ENCODE results near the gene EFNA5. TPM values are rescaled to one million over a fixed set of nuclear protein-coding genes. Genes with fewer than 3 reads are reported as not detected.

Gene EFNA5
- total and polyA plus RNA-seq, 2 of the 8 experiments (the other 6 are each of a cell fraction or from before 2014, with no cell fraction given) = 9.6 to 21.8 TPM

- 95% methylated on average over 3 of the region's 3 CpGs; no CpG with 5 or more reads in 1 of the 2 experiments for WGBS, 2 experiments (ENCODE audit: extremely low coverage in 1 of 2, insufficient coverage in 1 of 2, insufficient read length in 1 of 2, insufficient replicate concordance in 2 of 2, low coverage in 1 of 2, low lambda C conversion rate in 2 of 2, missing lambda C conversion rate in 1 of 2)
- H2BK12ac ChIP-seq (ENCODE audit: low read depth, low read length) = no peak overlapping the region
- H3K23me2 ChIP-seq (ENCODE audit: low read depth, low read length) = no peaks in the 10 kb centered on the region
- no peak overlapping the region for H3K9ac ChIP-seq (replicated peaks in 1 of 4; ENCODE audit: extremely low read depth in 1 of 4, low read depth in 3 of 4, low read length in 3 of 4)
- H2BK120ac ChIP-seq (replicated peaks; ENCODE audit: low read depth, low read length) = no peak overlapping the region
- no peak overlapping the region for H2AK5ac ChIP-seq (ENCODE audit: low read depth, low read length)
- POLR2A ChIA-PET (ENCODE audit: partially characterized antibody) = no interaction called here
- H3K79me1 ChIP-seq (ENCODE audit: low read depth, low read length) = no peaks in the 10 kb centered on the region
- no peak overlapping the region for H3K14ac ChIP-seq (ENCODE audit: insufficient read length)
- H3K4me2 ChIP-seq (ENCODE audit: insufficient read depth in 1 of 2, low read depth in 2 of 2, low read length in 2 of 2) = no peak overlapping the region
- H3K4me1 ChIP-seq (replicated peaks in 1 of 4; ENCODE audit: control insufficient read depth in 3 of 4, insufficient read depth in 4 of 4, low read length in 3 of 4) = peaks cover 0 to 2% (median 0%) of the 10 kb centered on the region in 4 experiments; a peak in 1 of 7 replicates
- CTCF ChIA-PET (ENCODE audit: partially characterized antibody) = no interaction called here
- H2BK20ac ChIP-seq (ENCODE audit: low read length) = no peak overlapping the region
- H3K9me3 ChIP-seq (ENCODE audit: insufficient read depth in 2 of 2, low read depth in 1 of 2, low read length in 1 of 2) = no peaks in the 10 kb centered on the region
- no peak overlapping the region for H3K18ac ChIP-seq (ENCODE audit: extremely low read depth, low read length)
- H2BK15ac ChIP-seq (ENCODE audit: low read length) = no peak overlapping the region
- no peak overlapping the region for H4K8ac ChIP-seq (ENCODE audit: extremely low read depth, insufficient read depth, low read length)
- no peak overlapping the region for H3K23ac ChIP-seq (ENCODE audit: insufficient read length)
- H3K27me3 ChIP-seq (replicated peaks in 1 of 4; ENCODE audit: control insufficient read depth in 3 of 4, extremely low read depth in 1 of 4, insufficient read depth in 3 of 4, low read length in 3 of 4) = no peaks in the 10 kb centered on the region
- no peak overlapping the region for H3K56ac ChIP-seq (replicated peaks; ENCODE audit: insufficient read length, low read depth, low read length)
- H3K4ac ChIP-seq (replicated peaks; ENCODE audit: insufficient read length, low read depth, low read length) = no peak overlapping the region
- TF ChIP-seq MAFK (IDR thresholded peaks at IDR 0.05; ENCODE audit: low read depth, low read length) (no peak), ZNF274 (IDR thresholded peaks at IDR 0.05; ENCODE audit: borderline replicate concordance, extremely low read depth, low read length) (no peak), BCL11A (IDR thresholded peaks at IDR 0.05; ENCODE audit: low read depth in 2 of 2, low read length in 2 of 2) (no peak), TAF1 (IDR thresholded peaks at IDR 0.05; ENCODE audit: low read depth, low read length) (no peak), HDAC2 (IDR thresholded peaks at IDR 0.05; ENCODE audit: borderline replicate concordance in 1 of 2, low read depth in 2 of 2, low read length in 2 of 2) (no peak), ATF2 (IDR thresholded peaks at IDR 0.05; ENCODE audit: low read length) (no peak), TBP (IDR thresholded peaks at IDR 0.05; ENCODE audit: low read depth, low read length) (no peak), TCF12 (IDR thresholded peaks at IDR 0.05; ENCODE audit: low read depth, low read length) (no peak)
- no peak for FAIRE-seq
- no peak for DNase-seq (ENCODE audit: low read depth in 1 of 2, low spot score in 2 of 2)
- H2BK5ac ChIP-seq (ENCODE audit: low read depth, low read length) = no peak overlapping the region
- no peak overlapping the region for H3K4me3 ChIP-seq (ENCODE audit: extremely low read depth in 1 of 4, insufficient read depth in 2 of 4, low read depth in 3 of 4, low read length in 4 of 4)
- H3K79me2 ChIP-seq (ENCODE audit: control insufficient read depth in 1 of 2, insufficient read depth in 2 of 2, low read length in 2 of 2) = peaks cover 0 to 2% of the 10 kb centered on the region in 2 experiments; a peak in 1 of 4 replicates
- H4K91ac ChIP-seq (replicated peaks; ENCODE audit: insufficient read length, low read length) = no peak overlapping the region
- H4K20me1 ChIP-seq (replicated peaks in 1 of 2; ENCODE audit: control insufficient read depth in 1 of 2, insufficient read depth in 2 of 2, low read length in 2 of 2) = no peaks in the 10 kb centered on the region
- H3K27ac ChIP-seq (ENCODE audit: low read depth, low read length) = no peak overlapping the region
- H2AFZ ChIP-seq (ENCODE audit: low read length) = no peak overlapping the region
- no peaks in the 10 kb centered on the region for H3K36me3 ChIP-seq (ENCODE audit: control insufficient read depth in 2 of 4, insufficient read depth in 4 of 4, low read length in 3 of 4)
- H4K5ac ChIP-seq (ENCODE audit: insufficient read length, low read depth, low read length) = no peak overlapping the region
Measured at GRCh38 chr5:107444300-107444699, 226.4 kb downstream of the EFNA5 start.

All from H1 (cell line).